Activated CD4-positive, alpha-beta T cell treated with anti-CD3 and anti-CD28 coated beads, Interleukin-2, amount 50 U/mL, for 48 hours (primary cell): Measurements from ENCODE around the gene FCN2.

Experiments used
- DNase-seq, 2 experiments: peaks; one replicate each; pipeline ENCODE4 v3.0.0-alpha.2; 2020

The FCN2 gene

DNA sequence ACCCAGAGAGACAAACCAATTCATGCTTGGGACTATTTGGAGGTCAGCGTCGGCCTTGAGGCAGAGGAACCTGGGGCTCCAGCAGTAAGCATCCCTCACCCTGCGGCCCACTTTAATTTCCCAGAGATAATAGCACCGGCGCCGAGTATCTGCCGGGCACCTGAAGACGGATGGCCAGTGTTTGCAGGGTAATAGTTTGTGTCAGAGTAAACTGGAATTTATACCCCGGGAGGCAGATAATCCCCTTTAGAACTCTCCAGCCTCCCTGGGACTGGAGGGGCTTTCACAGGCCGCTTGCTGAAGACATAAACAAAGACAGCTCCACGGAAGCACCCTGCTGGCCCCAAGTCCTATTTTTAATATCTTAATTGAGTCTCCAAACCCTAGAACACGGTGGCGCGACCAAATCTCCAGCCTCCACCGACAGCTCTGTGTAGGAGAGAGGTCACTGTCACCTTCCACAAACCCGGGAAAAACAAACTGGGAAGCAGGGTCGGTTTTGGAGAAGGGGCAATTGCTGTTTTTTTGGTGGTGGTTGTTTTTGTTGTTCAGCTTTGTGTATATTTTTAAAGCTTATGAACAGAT, 54.5 kb downstream of the FCN2 start:
- no peak for DNase-seq

DNA sequence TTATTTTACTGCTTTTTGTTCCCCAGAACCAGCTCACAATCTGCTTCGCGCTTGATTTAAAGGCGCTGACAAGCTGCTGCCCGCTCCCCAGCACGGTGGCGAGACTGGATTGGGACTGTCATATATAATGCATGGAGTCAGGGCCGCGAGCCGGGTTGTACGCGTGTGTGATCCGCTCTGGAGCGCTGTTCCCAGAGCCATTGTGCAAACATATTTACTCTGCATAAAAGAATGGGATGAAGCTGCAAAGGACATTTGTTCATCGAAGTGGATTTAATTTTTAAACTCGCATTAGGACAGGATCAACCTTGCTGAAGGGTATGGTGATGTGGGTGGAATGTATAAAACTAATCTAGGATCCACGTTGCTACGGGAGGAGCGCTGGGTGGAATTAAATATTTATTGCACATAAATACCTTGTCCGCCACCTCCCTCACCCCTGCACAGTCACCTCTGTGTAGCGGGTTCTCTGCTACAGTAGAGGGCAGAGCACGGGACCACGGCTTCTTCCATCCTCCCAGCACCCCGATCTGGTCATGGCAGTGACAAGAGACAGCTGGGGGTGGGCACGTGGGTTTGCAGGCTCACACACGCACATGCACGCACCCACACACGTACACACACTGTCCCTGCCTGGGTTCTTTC, 55.2 kb downstream of the FCN2 start:
- no peak for DNase-seq

DNA sequence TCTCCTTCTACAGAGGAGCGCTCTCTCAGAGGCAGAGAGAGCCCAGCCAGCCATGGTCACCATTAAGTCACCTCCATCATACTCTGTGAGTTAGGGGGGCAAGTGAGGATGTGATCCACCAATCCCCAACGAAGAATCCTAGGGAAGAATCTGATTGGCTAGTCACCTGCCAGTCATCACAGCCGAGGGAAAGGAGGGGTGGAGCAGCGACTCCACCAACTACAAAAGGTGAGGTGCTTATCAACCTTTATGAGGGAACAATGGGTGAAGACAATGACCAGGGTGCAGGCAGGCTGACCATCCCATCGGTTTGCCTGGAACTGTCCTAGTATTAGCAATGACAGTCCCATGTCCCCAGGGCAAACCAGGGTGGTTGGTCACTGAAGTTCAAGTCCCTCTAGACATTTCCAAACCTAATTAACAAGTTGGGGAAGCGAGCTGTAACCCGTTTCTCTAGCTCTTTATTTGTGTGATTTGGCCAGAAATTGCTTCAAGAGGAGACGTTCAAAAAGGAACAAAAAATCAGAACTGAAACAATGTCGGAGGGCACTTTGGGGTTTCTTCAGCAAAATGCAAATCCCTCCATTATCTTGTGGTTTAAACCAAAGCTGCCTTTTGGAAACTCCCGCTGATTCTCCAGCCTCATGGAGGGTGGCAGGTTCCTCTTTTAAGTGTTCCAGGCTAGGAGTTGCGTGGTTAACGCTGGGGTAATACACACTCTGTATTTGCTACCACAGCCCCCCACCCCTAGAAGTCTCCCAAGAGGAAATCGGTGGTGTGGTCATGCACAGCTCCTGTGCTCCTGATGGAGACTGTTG, 55.9 kb downstream of the FCN2 start:
- DNase-seq: no peak
